PFSK-1 (cell line): ENCODE measurements around the gene OAS1.

Experiments
- POLR2AphosphoS5 ChIP-seq: IDR thresholded peaks from 2 replicates; pipeline ENCODE4 v1.6.1; 2012; ENCODE audit warnings: low read depth, mild to moderate bottlenecking, control low read depth, low read length, moderate library complexity
- TAF1 ChIP-seq: IDR thresholded peaks from 2 replicates; pipeline ENCODE4 v1.6.1; 2012; ENCODE audit warnings: low read length, control low read depth, borderline replicate concordance; ENCODE audit not compliant: insufficient read depth

DNA sequence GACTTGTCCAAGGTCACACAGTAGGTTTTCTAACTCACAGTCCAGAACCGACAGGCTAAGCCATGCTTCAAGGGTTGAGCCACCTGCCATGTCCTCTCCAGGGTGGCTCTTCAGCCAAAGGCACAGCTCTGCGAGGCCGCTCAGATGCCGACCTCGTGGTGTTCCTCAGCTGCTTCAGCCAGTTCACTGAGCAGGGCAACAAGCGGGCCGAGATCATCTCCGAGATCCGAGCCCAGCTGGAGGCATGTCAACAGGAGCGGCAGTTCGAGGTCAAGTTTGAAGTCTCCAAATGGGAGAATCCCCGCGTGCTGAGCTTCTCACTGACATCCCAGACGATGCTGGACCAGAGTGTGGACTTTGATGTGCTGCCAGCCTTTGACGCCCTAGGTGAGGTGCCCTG is 58.9 kb downstream of the OAS1 start:
- no peak for TF ChIP-seq TAF1
- no peak for TF ChIP-seq POLR2AphosphoS5
